DMS114 treated with DMSO at 0.1 percent for 48 hours (cell line): ENCODE data around the gene ZFYVE28.

Experiments used
- DNase-seq: peaks from one replicate; lab custom pipeline; 2025; ENCODE audit not compliant: unreplicated experiment; lab: John Stamatoyannopoulos, UW

ZFYVE28 gene

GRCh38 chr4:2334826-2335728 is 83.4 kb downstream of the ZFYVE28 start:
- no peak for DNase-seq

- DNase-seq = no peak
These were observed 84.4 kb downstream of the ZFYVE28 start for GRCh38 chr4:2333916-2334644.

DNA sequence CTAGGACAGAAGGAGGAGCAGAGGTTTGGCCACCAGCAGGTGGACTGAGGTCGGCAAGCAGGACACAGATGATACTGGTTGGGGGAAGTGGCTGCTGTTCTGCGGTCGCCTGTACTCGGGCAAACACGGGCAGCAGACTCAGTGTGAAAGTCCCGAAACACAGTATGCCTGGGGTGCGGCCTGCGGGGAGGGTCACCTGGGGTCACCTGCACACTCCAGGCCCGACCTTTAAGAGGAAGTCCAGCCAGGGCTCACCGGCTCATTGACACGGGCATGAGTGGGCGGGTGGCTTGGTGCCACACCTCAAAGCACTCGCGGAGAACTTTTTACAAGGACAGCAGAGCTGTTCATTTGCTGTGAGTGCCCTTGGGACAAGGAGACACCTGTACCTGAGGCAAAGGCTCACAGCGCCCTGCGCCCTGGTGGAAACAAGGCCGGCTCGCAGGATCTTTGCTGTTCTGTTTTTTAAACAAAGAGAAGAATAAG is 85.0 kb downstream of the ZFYVE28 start:
- no peak for DNase-seq

GRCh38 chr4:2332976-2333319 is 85.5 kb downstream of the ZFYVE28 start:
- no peak for DNase-seq

DNA sequence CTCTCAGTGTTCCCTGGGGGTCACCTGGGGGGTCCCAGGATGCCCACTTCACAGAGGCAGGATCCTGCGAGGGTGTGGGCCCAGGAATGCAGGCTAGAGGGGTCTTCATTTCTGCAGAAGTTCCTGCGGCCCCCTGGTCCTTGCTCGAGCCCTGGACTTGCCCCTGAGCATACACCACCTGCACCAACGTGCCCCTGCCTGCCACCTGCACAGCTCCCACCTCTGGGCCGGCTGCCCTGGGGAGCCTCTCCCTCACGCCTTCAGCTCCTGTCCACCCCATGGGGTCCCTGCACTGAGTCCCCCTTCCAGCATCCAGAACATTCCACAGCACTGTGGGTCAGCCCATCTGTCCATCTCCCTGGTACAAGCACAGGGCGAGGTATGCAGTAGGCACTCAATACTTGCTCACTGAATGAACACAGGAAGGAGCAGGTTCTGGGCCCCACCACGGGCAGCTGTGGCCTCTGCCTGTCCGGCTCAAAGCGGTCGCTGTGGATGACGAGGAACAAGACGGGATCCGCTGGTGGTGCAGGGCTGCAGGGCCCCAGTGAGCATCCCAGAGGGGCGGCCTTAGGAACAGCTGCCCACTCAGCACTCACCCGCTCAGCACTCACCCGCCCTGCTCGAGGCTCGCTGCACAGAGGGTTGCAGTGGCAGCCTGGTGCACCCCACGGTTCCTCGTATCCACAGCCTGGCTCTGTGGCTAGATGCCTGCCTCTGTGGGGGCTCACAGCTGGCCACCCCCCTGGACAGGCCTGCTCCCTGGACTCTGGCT is 86.1 kb downstream of the ZFYVE28 start:
- no peak for DNase-seq

GRCh38 chr4:2331519-2332200 is 86.8 kb downstream of the ZFYVE28 start:
- DNase-seq = no peak

DNA sequence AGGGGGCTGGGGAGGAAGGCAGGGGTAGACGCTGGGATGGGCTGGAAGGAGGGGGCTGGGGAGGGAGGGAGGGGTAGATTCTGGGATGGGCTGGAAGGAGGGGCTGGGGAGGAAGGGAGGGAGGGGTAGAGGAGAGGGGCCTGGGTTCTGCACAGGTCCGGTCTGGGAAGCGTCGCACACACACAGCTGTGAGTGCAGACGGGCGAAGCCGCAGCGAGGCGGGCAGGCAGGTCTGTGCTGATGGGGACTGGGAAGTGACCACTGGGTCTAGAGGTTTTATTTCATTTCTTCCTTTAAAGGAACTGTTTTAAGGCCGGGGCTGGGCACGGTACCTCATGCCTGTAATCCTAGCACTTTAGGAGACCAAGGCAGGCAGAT is 87.4 kb downstream of the ZFYVE28 start:
- DNase-seq = no peak

GRCh38 chr4:2330091-2331042 is 88.1 kb downstream of the ZFYVE28 start:
- no peak for DNase-seq

- DNase-seq = no peak
These were observed 90.9 kb downstream of the ZFYVE28 start for GRCh38 chr4:2327579-2327978.

DNA sequence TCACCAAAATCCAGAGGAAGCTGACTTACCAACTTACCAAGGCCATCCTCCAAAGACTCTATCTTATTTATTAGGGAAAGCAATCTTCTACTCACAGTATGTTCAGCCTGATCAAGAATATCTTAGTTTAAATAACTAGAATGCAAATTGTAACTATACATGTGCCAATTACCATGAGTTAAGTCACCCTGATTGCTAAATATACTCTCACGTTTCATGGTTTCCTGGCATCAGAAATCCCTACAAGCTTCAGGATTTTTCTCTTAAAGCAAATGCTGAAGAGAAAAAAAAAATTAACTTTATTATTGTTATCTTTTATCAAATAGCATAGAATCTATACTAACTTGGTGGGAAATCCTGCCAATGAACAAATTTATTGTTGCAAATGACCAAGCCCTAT is 93.6 kb downstream of the ZFYVE28 start:
- DNase-seq = no peak

DNA sequence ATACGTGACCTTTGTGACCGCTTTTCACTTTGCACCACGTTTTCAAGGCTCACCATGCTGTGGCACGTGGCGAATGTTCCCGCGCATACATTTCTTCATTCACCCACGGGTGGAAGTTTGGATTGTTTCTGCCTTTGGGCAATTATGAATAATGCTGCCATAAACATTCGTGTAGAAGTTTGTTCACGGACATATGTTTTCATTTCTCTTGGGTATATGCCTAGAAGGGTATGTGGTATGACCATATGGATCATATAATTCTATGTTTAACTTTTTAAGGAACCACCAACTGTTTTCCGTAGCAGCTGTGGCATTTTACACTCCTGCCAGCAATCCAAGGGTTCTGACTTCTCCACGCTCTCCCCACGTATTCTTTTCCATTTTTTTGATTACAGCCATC is 95.6 kb downstream of the ZFYVE28 start:
- DNase-seq = no peak

- no peak for DNase-seq
These were observed 96.2 kb downstream of the ZFYVE28 start for GRCh38 chr4:2322227-2322626.

DNA sequence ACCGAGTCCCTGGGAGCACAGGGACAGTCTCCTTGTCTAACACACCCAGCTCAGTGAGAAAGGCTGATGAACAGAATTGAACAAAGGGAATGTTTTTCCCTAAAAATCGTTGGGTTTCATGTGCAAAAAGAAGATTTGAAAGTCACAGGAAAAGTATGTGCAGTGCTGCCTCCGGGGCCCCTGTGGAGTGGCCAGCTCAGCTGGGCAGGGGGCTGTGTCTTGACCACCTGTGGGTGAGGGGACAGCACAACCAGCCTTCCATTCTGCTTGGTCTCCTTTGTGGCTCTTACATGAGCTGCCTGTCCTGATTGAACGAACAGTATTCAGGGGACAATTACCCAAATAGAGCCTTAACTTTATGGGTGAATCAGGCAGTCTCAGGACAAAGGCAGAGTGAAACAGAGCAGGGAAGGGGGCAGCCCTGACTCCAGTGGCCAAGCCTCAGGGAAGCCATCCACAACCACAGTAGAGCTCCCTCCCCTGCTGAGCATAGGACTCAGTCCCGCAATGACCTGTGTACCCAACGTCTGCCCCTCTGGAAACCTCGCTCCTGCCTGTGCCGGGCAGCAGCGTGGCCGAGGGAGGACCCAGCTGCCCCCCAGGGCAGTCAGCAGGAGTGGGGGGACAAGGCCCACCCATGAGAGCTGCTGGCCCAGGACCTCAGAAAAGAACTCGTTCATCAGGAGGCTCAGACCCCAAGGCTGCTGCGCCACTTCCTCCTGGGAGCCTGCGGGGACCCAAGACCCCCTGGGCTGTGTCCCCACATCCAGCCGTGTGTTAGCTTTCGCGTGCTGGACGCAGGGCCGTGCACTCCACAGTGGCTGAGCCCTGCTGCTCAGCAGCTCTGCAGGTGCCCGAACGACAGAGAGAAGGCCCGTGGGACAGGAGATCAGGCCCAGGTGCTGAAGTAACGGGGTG is 96.9 kb downstream of the ZFYVE28 start:
- no peak for DNase-seq

GRCh38 chr4:2320746-2321145 is 97.7 kb downstream of the ZFYVE28 start:
- DNase-seq = no peak

- no peak for DNase-seq
These were observed 98.3 kb downstream of the ZFYVE28 start for GRCh38 chr4:2320152-2320551.

- DNase-seq = no peak
These were observed 99.6 kb downstream of the ZFYVE28 start for GRCh38 chr4:2318885-2319284.

DNA sequence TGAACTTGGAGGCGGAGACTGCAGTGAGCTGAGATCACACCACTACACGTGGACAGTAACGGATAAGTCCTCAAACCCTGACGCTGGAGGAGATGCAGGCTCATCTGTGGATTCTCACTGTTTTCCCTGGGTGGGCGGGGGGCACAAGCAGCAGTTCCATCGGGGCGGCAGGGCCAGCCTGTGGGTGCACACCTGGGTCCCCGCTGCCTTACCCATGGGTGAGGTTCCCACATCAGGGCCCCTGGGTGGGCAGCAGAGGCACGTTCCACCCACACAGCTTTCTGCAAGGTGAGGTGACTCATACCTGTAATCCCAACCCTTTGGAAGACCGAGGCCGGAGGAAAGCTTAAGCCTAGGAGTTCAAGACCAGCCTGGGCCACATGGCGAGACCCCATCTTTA is 100.0 kb downstream of the ZFYVE28 start:
- DNase-seq = no peak

GRCh38 chr4:2313366-2313765 is 105.1 kb downstream of the ZFYVE28 start:
- DNase-seq = no peak
